MM.1S (cell line): ENCODE results near the gene RAB31.

Source experiments
- CTCF ChIP-seq: fragments of 300-600 bp; sonication (generic); IDR thresholded peaks from 2 replicates; pipeline ENCODE4 v1.5.1; 2016; ENCODE audit warnings: antibody characterized with exemption, low read length, mixed read lengths
- EZH2 ChIP-seq: fragments of 300-600 bp; sonication (generic); optimal IDR thresholded peaks from 2 replicates; pipeline ENCODE3; 2017; ENCODE audit warnings: low read depth, mild to moderate bottlenecking, antibody characterized with exemption, low read length, mixed read lengths
- EZH2phosphoT487 ChIP-seq: fragments of 300-600 bp; sonication (generic); IDR thresholded peaks from 2 replicates; pipeline ENCODE4 v1.6.1; 2018; ENCODE audit warnings: antibody characterized with exemption, low read length

- TF ChIP-seq CTCF, result no peak
- no peak for TF ChIP-seq EZH2
- no peak for TF ChIP-seq EZH2phosphoT487
Observed at GRCh38 chr18:9870431-9871008, 162.4 kb downstream of the RAB31 start.
